ENCODE results near the gene PAK4.

PAK4 gene

GRCh38 chr19:39166571-39167391, 41.2 kb downstream of the PAK4 start:
- no peak for DNase-seq

GRCh38 chr19:39167461-39168257, 42.1 kb downstream of the PAK4 start:
- no peak for DNase-seq

- DNase-seq, result no peak
Observed at GRCh38 chr19:39168258-39169142, 42.9 kb downstream of the PAK4 start.

GRCh38 chr19:39169143-39169810, 43.7 kb downstream of the PAK4 start:
- DNase-seq, result no peak

- no peak for DNase-seq
Observed at GRCh38 chr19:39170386-39171231, 45.0 kb downstream of the PAK4 start.

GRCh38 chr19:39171479-39172465, 46.2 kb downstream of the PAK4 start:
- DNase-seq, result no peak

GRCh38 chr19:39172700-39173501, 47.3 kb downstream of the PAK4 start:
- no peak for DNase-seq

GRCh38 chr19:39173502-39173991, 48.0 kb downstream of the PAK4 start:
- no peak for DNase-seq

- no peak for DNase-seq
Observed at GRCh38 chr19:39174142-39174541, 48.6 kb downstream of the PAK4 start.

GRCh38 chr19:39174558-39175544, 49.3 kb downstream of the PAK4 start:
- no peak for DNase-seq

GRCh38 chr19:39175564-39175963, 50.0 kb downstream of the PAK4 start:
- DNase-seq, result no peak

- DNase-seq, result no peak
Observed at GRCh38 chr19:39177110-39177699, 51.6 kb downstream of the PAK4 start.

- DNase-seq, result no peak
Observed at GRCh38 chr19:39177736-39178135, 52.1 kb downstream of the PAK4 start.

- no peak for DNase-seq
Observed at GRCh38 chr19:39178296-39179006, 52.9 kb downstream of the PAK4 start.

GRCh38 chr19:39179754-39180153, 54.2 kb downstream of the PAK4 start:
- DNase-seq, result no peak

- no peak for DNase-seq
Observed at GRCh38 chr19:39180749-39181148, 55.2 kb downstream of the PAK4 start.
